Transverse colon (tissue), 4 donors: ENCODE measurements around the gene ICOSLG. TPM values are rescaled to one million over a fixed set of nuclear protein-coding genes. Genes with fewer than 3 reads are reported as not detected.
"Not testable (repeated sequence)": the region's sequence is repeated elsewhere in the genome, so short reads cannot be mapped to it uniquely, and the experiment has no call there.

Experiments
- DNase-seq: peaks from one replicate; pipeline ENCODE4 v3.0.0-alpha.2; 2019
- H3K27ac ChIP-seq, 4 donors: fragments of 200-600 bp; sonication (generic); 2 replicates each; pipeline ENCODE4 v1.5.1; 2016 to 2018; ENCODE audit warnings: inconsistent platforms in 4 of 4
- H3K27me3 ChIP-seq: fragments of 200-600 bp; sonication (generic); 2 replicates; pipeline ENCODE4 v1.5.1; 2017; ENCODE audit warnings: inconsistent platforms
- H3K36me3 ChIP-seq, 4 donors: fragments of 200-600 bp; sonication (generic); 2 replicates each; pipeline ENCODE4 v1.5.1; 2017 to 2019; ENCODE audit warnings: inconsistent platforms in 4 of 4
- H3K4me1 ChIP-seq, 4 donors: fragments of 200-600 bp; sonication (generic); 2 replicates each; pipeline ENCODE4 v1.5.1; 2017 to 2020; ENCODE audit warnings: inconsistent platforms in 4 of 4
- H3K4me3 ChIP-seq, 4 donors: fragments of 200-600 bp; sonication (generic); 1 replicate in 1 of 4; 2 replicates in 3 of 4; pipeline versions ENCODE4 v1.5.1 to v1.6.1; 2017 to 2019; ENCODE audit warnings: inconsistent platforms in 4 of 4
- H3K9me3 ChIP-seq, 2 donors: fragments of 200-600 bp; sonication (generic); 2 replicates each; pipeline ENCODE4 v1.5.1; 2017 to 2019; ENCODE audit warnings: inconsistent platforms in 2 of 2
- EP300 ChIP-seq: sonication (generic); formaldehyde crosslinking; IDR thresholded peaks from one replicate; pipeline ENCODE4 v1.6.1; 2017; ENCODE audit warnings: antibody characterized with exemption, low read depth
- POLR2AphosphoS5 ChIP-seq, 3 donors: sonication (generic); formaldehyde crosslinking; IDR thresholded peaks; one replicate each; pipeline ENCODE4 v1.6.1; 2016; ENCODE audit warnings: antibody characterized with exemption in 3 of 3
- WGBS, 2 donors: methylation state at CpG; one replicate each; pipeline ENCODE4 v1.1.5; 2018; ENCODE audit warnings: low coverage in 1 of 2; 5-methylcytosine and 5-hydroxymethylcytosine counted together
- in situ Hi-C, 4 donors: fragments of 200-750 bp; cut with MboI; loops; one replicate each; pipeline versions ENCODE4 v1.15.0 to v1.15.1; 2017; ENCODE audit warnings: low sequenced_read_pairs in 3 of 4, low pct_ligation_motif_present in 1 of 4, low pct_unique_long_range_greater_than_20kb in 1 of 4
- intact Hi-C: fragments of 100-400 bp; cut with DNase I; formaldehyde crosslinking; loops from one replicate; pipeline ENCODE4 v1.15.1; 2023; ENCODE audit warnings: low total_unique reads
- total RNA-seq, 4 donors: library from RNA; depleted of rRNA; stranded (reverse); fragments of >200 nt; gene quantifications; one replicate each; pipeline ENCODE4 v1.1.0, GENCODE V29; 2016
- TF ChIP-seq, protein P1 (sequence below), 5 experiments: fragments of 200-600 bp in 3 of 5; fragments of 450-650 bp in 2 of 5; sonication (generic) in 3 of 5; IDR thresholded peaks; 1 replicate in 2 of 5; 2 replicates in 3 of 5; pipeline ENCODE4 v1.5.1; 2016 to 2017; ENCODE audit warnings: antibody characterized with exemption in 5 of 5, inconsistent platforms in 3 of 5, mild to moderate bottlenecking in 2 of 5, moderate library complexity in 1 of 5

ICOSLG gene
- total RNA-seq, 4 donors from 2014 or later = 3.2 to 7.6 (median 3.9) TPM

DNA sequence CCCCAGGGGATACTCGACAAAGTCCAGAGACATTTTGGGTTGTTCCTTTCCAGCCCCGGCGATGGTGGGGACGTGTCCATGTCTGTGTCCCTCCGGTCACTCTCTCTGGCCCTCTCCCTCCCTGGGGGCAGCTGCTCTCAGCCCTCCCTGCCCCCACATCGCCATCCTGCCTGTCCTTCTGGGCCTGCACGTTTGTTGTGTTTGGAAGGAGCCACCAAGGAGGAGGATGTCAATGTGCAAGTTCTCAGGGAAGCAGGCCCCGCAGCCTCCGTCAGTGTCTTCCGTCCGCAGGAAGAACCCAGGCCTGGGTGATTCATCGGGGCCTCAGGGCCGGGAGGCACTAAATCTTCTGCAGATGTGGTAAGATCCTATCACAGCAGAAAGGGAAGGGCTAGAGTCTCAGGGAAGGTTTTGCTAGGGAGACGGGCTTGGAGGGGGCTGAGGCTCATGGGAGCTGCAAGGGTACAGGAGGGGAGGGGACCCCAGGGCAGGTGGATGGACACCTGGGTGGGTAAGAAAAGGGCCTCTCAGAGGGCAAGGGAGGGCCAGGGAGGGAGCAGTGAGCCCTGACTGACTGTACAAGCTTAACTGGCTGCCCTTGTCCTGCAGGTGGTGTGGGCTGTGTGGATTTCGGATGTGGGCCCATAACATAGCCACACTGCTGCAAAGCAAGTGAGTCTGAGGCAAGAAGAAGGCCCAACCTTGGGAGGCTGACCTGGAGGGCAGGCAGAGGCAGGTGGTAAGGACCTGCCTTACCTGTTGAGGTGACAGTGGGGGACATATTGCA lies 32.7 kb downstream of the ICOSLG start:
- intact Hi-C loops, H3K4me3 ChIP-seq, H3K9me3 ChIP-seq, H3K27me3 ChIP-seq, H3K4me1 ChIP-seq, H3K36me3 ChIP-seq, in situ Hi-C loops: not testable (repeated sequence)
- DNase-seq = peak; percentile 9
- H3K27ac ChIP-seq = peak overlapping the region in 1 of 4 donors; percentile 48
- no CpG with 5 or more reads among the region's 15 CpGs for WGBS, 2 donors

- in situ Hi-C loops, H3K27me3 ChIP-seq, H3K36me3 ChIP-seq, H3K4me1 ChIP-seq, H3K4me3 ChIP-seq, H3K27ac ChIP-seq, DNase-seq, intact Hi-C loops, H3K9me3 ChIP-seq: not testable (repeated sequence)
- WGBS, 2 donors = no CpG with 5 or more reads among the region's 33 CpGs
Measured at GRCh38 chr21:44206698-44207676, 33.8 kb downstream of the ICOSLG start.

DNA sequence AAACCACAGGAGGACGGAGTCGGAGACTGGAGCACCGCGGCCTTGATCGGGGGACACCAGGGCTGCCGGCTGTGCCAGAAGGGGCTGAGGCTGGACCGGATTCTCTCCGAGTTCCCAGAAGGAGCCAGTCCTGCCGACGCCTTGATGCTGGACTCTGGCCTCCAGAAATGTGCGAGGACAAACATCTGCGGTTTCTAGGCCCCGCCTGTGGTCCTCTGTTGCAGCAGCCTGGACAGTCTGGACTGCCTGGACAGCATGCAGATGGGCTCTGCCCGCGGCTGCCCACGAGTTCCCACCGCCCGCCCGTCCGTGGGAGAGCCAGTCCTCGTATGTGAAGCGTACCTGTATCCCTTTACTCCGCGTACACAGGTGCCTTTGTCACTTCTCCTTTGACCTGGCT lies 34.6 kb downstream of the ICOSLG start:
- DNase-seq, H3K27me3 ChIP-seq, H3K9me3 ChIP-seq, H3K4me1 ChIP-seq, H3K27ac ChIP-seq, in situ Hi-C loops, H3K36me3 ChIP-seq, intact Hi-C loops, H3K4me3 ChIP-seq: not testable (repeated sequence)
- WGBS, 2 donors = no CpG with 5 or more reads among the region's 24 CpGs

DNA sequence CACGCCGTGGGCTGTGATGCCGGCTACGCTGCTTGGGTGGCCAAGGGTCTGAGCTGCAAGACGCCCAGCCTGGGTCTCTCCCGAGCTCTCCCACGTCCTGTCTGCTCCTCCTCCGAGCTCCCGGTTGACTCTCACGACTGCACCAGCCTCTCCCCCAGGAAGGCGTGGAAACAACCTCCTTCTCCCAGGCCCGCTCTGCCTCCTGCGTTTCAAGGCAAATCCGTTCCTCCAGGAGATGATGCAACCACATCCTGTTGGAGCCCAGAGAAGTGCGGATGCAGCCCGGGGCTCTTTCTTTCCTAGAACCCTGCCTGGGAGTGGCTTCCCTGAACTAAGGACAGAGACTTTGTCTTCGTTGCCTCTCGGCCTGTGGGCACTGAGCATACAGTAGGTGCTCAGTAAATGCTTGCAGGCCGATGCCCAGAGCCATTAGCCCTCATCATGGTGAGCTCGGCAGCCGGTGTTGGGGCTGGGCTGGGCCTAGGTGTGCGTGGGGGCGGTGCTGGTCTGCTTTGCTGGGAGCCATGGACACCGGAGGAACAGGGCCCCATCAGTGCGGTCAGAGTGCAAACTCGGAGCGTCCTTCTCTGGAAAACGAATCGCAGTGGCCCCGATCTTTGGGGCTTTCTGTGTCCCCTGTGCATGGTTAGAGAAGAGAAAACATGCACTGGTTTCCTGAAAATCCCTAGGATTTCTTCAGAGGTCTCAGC lies 38.0 kb downstream of the ICOSLG start:
- no CpG with 5 or more reads among the region's 30 CpGs for WGBS, 2 donors
- H3K27me3 ChIP-seq, in situ Hi-C loops, H3K4me3 ChIP-seq, intact Hi-C loops, H3K27ac ChIP-seq, H3K9me3 ChIP-seq, DNase-seq, H3K4me1 ChIP-seq, H3K36me3 ChIP-seq: not testable (repeated sequence)

DNA sequence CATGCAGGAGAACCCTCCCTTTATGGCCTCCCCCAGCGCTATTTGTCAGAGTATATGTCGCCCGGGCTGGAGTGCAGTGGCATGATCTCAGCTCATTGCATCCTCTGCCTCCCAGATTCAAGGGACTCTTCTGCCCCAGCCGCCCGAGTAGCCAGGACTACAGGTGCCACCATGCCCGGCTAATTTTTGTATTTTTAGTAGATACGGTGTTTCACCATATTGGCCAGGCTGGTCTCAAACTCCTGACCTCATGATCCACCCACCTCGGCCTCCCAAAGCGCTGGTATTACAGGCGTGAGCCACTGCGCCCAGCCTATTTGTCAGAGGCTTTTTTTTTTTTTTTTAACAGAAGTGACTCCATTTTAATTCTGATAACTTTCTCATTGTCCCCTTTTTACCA lies 40.7 kb downstream of the ICOSLG start:
- H3K27me3 ChIP-seq, H3K4me1 ChIP-seq, intact Hi-C loops, DNase-seq, H3K9me3 ChIP-seq, H3K4me3 ChIP-seq, in situ Hi-C loops, H3K36me3 ChIP-seq, H3K27ac ChIP-seq: not testable (repeated sequence)
- 87 to 89% methylated on average over 10 to 11 of the region's 11 CpGs for WGBS, 2 donors

- 70 to 78% methylated on average over 15 of the region's 15 CpGs for WGBS, 2 donors
Measured at GRCh38 chr21:44199448-44199847, 41.3 kb downstream of the ICOSLG start.

GRCh38 chr21:44197156-44197516 lies 43.6 kb downstream of the ICOSLG start:
- H3K4me1 ChIP-seq, H3K9me3 ChIP-seq, H3K36me3 ChIP-seq, H3K27ac ChIP-seq, H3K4me3 ChIP-seq, intact Hi-C loops, in situ Hi-C loops, DNase-seq, H3K27me3 ChIP-seq: not testable (repeated sequence)
- no CpG with 5 or more reads among the region's 21 CpGs for WGBS, 2 donors

More at GRCh38 chr21:44199448-44199847, 41.3 kb downstream of the ICOSLG start:
- Histone ChIP-seq H3K4me1 (no peaks in the 10 kb centered on the region), H3K27ac (no peak overlapping the region), H3K27me3 (no peaks in the 10 kb centered on the region), H3K9me3 (no peaks in the 10 kb centered on the region), H3K4me3 (no peak overlapping the region), H3K36me3 (no peaks in the 10 kb centered on the region)
- intact Hi-C loops = no loop called here
- in situ Hi-C loops = no loop called here
- TF ChIP-seq POLR2AphosphoS5 (IDR thresholded peaks at IDR 0.05) (no peak), EP300 (no peak)
- TF ChIP-seq, protein P1, sequence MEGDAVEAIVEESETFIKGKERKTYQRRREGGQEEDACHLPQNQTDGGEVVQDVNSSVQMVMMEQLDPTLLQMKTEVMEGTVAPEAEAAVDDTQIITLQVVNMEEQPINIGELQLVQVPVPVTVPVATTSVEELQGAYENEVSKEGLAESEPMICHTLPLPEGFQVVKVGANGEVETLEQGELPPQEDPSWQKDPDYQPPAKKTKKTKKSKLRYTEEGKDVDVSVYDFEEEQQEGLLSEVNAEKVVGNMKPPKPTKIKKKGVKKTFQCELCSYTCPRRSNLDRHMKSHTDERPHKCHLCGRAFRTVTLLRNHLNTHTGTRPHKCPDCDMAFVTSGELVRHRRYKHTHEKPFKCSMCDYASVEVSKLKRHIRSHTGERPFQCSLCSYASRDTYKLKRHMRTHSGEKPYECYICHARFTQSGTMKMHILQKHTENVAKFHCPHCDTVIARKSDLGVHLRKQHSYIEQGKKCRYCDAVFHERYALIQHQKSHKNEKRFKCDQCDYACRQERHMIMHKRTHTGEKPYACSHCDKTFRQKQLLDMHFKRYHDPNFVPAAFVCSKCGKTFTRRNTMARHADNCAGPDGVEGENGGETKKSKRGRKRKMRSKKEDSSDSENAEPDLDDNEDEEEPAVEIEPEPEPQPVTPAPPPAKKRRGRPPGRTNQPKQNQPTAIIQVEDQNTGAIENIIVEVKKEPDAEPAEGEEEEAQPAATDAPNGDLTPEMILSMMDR (IDR thresholded peaks at IDR 0.05) = no peak
- DNase-seq = peak; percentile 11

DNA sequence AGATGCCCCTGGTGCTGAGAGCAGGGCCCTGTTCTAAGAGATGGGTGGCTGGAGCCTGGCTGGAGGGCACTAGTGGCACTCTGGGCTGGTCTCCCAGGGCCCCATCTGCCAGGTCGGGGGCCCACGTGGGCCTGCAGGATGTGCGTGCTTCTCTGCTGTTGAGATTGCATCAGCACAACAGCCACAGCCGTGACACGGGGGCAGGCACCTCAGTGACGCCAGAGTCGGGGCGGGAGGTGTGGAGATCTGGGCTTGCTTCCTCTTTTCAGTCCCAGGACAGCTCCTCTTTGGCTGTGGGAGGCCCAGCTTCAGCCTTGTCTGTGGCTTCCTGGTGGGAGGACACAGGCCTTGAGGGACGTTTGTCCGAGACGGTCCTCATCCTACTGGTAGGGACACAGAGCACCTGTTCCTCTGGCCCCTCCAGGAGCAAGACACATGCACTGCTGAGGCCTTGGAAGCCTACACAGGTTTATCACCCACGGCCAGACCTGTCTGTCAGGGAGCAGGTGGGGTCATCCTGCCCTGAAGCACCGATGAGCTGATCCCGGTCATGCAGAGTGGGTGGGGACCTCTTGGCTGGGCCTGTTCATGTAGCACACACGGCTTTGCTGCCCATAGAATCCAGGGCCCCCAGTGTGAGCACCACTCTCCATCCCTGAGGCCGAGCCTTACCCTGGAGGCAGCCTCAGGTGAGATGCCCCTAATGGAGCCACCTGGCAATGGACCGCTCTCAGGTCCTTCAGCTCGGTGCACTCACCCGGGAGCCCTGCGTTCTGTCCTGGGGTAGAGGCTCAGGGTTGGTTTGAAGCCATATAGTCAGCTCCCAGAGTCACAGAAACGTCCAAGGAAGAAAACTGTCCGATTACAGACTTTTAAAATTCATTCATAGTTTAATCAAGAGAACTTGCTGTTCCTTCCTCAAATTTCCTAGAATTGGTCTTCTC lies 44.3 kb downstream of the ICOSLG start:
- DNase-seq = peak; percentile 68
- H3K4me1 ChIP-seq, H3K36me3 ChIP-seq, intact Hi-C loops, H3K9me3 ChIP-seq, H3K27ac ChIP-seq, in situ Hi-C loops, H3K4me3 ChIP-seq, H3K27me3 ChIP-seq: not testable (repeated sequence)
- WGBS, 2 donors = 74% methylated on average over 12 of the region's 22 CpGs; no CpG with 5 or more reads in 1 of the 2 donors
